Esophagus muscularis mucosa (tissue), 3 donors: ENCODE data around the gene PARD3B.

Experiments used
- POLR2A ChIP-seq: fragments of 450-650 bp; IDR thresholded peaks from one replicate; pipeline ENCODE4 v1.6.1; 2017; ENCODE audit warnings: antibody characterized with exemption, moderate library complexity, mild to moderate bottlenecking, low read depth
- TF ChIP-seq, protein P1 (sequence below), 3 experiments: fragments of 200-600 bp in 2 of 3; fragments of 450-650 bp in 1 of 3; sonication (generic) in 2 of 3; IDR thresholded peaks; one replicate each; pipeline ENCODE4 v1.5.1; 2017 to 2019; ENCODE audit warnings: antibody characterized with exemption in 3 of 3, mild to moderate bottlenecking in 2 of 3, moderate library complexity in 1 of 3

DNA sequence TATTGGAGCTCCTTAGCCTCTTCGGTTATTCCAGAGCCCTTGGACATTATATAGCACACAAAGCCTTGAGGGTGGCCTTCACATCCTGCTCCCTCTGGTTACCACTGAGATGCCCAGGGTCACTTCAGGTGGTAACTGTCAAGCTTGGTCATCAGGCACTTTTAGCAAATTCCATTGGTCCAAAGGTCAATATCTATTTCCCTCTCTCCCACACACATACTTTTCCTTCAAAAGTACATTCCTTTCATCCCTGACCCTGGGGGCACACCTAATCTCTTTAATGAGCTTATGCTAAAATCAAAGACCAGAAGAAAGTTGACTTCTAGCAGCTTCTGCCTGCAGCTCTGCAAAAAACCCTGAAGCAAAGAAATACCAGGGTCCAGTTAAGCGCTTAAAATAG is 965.1 kb downstream of the PARD3B start:
- TF ChIP-seq, protein P1, sequence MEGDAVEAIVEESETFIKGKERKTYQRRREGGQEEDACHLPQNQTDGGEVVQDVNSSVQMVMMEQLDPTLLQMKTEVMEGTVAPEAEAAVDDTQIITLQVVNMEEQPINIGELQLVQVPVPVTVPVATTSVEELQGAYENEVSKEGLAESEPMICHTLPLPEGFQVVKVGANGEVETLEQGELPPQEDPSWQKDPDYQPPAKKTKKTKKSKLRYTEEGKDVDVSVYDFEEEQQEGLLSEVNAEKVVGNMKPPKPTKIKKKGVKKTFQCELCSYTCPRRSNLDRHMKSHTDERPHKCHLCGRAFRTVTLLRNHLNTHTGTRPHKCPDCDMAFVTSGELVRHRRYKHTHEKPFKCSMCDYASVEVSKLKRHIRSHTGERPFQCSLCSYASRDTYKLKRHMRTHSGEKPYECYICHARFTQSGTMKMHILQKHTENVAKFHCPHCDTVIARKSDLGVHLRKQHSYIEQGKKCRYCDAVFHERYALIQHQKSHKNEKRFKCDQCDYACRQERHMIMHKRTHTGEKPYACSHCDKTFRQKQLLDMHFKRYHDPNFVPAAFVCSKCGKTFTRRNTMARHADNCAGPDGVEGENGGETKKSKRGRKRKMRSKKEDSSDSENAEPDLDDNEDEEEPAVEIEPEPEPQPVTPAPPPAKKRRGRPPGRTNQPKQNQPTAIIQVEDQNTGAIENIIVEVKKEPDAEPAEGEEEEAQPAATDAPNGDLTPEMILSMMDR (IDR thresholded peaks at IDR 0.05), result no peak
- TF ChIP-seq POLR2A, result no peak
